ENCODE results near the gene PDGFB. TPM values are rescaled to one million over a fixed set of nuclear protein-coding genes. Genes with fewer than 3 reads are reported as not detected.

PDGFB gene
- total RNA-seq, 1 donor from 2014 or later = 29.8 TPM

GRCh38 chr22:39216143-39216490, 28.7 kb downstream of the PDGFB start:
- DNase-seq (peak; percentile 23), ATAC-seq (peak; percentile 8)
- intact Hi-C loops (cut with DNase I) = no loop called here
- Histone ChIP-seq H3K9me3 (no peaks in the 10 kb centered on the region), H3K4me3 (no peak overlapping the region), H3K27ac (no peak overlapping the region), H3K4me1 (peaks cover under 1% of the 10 kb centered on the region), H3K27me3 (no peaks in the 10 kb centered on the region), H3K36me3 (no peaks in the 10 kb centered on the region)
- TF ChIP-seq, protein P1, sequence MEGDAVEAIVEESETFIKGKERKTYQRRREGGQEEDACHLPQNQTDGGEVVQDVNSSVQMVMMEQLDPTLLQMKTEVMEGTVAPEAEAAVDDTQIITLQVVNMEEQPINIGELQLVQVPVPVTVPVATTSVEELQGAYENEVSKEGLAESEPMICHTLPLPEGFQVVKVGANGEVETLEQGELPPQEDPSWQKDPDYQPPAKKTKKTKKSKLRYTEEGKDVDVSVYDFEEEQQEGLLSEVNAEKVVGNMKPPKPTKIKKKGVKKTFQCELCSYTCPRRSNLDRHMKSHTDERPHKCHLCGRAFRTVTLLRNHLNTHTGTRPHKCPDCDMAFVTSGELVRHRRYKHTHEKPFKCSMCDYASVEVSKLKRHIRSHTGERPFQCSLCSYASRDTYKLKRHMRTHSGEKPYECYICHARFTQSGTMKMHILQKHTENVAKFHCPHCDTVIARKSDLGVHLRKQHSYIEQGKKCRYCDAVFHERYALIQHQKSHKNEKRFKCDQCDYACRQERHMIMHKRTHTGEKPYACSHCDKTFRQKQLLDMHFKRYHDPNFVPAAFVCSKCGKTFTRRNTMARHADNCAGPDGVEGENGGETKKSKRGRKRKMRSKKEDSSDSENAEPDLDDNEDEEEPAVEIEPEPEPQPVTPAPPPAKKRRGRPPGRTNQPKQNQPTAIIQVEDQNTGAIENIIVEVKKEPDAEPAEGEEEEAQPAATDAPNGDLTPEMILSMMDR (IDR thresholded peaks at IDR 0.05) = peak; percentile 1

DNA sequence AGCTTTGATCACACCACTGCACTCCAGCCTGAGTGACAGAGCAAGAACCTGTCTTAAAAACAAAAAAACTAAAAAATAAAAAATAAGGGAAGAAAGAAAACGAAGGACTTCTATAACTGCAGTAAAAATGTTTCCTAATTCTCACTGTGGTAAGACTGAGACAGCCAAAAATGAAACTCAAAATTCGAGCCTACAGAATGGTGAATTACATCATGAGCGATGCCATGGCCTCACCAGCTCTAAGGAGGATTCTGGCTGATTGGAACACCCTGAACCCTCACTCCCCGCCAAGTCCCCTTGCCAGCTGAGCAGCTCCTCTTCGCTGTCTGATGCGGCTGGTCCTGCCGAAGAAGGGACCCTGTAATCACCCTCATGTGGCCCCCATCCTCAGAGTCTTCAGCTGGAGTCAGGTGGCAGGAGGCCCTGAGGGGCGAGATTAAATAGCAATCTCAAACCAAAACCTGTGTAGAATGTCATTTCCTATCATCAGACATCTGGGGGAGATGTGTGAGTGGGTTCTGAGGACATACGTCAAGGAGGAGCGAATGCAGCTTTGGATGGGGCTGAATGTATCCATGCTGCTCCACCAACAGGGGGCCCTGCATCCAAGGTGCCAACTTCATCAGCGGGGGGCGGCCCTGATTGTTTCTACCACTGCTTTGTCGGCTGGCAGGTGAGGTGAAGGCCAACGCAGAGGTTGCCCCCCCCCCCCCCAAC, 29.2 kb downstream of the PDGFB start:
- Histone ChIP-seq H3K4me3 (no peak overlapping the region), H3K4me1 (no peaks in the 10 kb centered on the region), H3K36me3 (no peaks in the 10 kb centered on the region), H3K9me3 (no peaks in the 10 kb centered on the region), H3K27ac (no peak overlapping the region), H3K27me3 (no peaks in the 10 kb centered on the region)
- ATAC-seq (peak; percentile 48), DNase-seq (peak; percentile 49)
- TF ChIP-seq, protein P1 (IDR thresholded peaks at IDR 0.05) = peak; percentile 35
- intact Hi-C loops (cut with DNase I) = no loop called here

- Histone ChIP-seq H3K4me1 (no peaks in the 10 kb centered on the region), H3K27ac (peak overlapping the region; percentile 36), H3K4me3 (no peak overlapping the region), H3K9me3 (no peaks in the 10 kb centered on the region), H3K36me3 (no peaks in the 10 kb centered on the region), H3K27me3 (no peaks in the 10 kb centered on the region)
- ATAC-seq = peak; percentile 56
- intact Hi-C loops (cut with DNase I) = no loop called here
- TF ChIP-seq, protein P1 (IDR thresholded peaks at IDR 0.05) = no peak
- DNase-seq = peak; percentile 4
Measured at GRCh38 chr22:39215070-39215396, 29.7 kb downstream of the PDGFB start.

- Histone ChIP-seq H3K27ac (peak overlapping the region; percentile 36), H3K27me3 (no peaks in the 10 kb centered on the region), H3K4me3 (no peak overlapping the region), H3K9me3 (no peaks in the 10 kb centered on the region), H3K4me1 (no peaks in the 10 kb centered on the region), H3K36me3 (no peaks in the 10 kb centered on the region)
- TF ChIP-seq, protein P1 (IDR thresholded peaks at IDR 0.05) = no peak
- intact Hi-C loops (cut with DNase I) = no loop called here
- peak; percentile 78 for ATAC-seq
- DNase-seq = peak; percentile 36
Measured at GRCh38 chr22:39214383-39215069, 30.3 kb downstream of the PDGFB start.

DNA sequence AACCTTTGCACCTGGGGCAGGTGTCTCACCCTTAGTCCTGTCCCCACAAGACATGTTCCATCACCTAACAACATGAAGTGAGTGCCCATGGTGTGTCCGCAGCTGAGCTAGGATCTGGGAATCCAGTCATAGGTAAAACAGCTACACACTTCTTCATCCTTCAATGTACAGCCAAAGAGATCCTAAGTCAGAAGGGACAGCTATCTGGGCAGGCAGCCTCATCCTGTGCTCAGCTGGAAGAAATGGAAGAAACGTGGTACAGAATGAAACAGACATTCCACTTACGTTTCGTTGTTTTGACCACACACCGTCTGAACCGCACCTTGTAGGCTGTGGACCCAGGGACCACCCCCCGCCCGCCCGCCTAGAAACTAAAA, 30.8 kb downstream of the PDGFB start:
- no peaks in the 10 kb centered on the region for H3K9me3 ChIP-seq
- no peaks in the 10 kb centered on the region for H3K4me1 ChIP-seq
- no peak overlapping the region for H3K27ac ChIP-seq
- H3K36me3 ChIP-seq = no peaks in the 10 kb centered on the region
- no peak overlapping the region for H3K4me3 ChIP-seq
- no peak for ATAC-seq
- no peak for DNase-seq
- intact Hi-C loops (cut with DNase I) = no loop called here
- no peaks in the 10 kb centered on the region for H3K27me3 ChIP-seq
- TF ChIP-seq, protein P1 (IDR thresholded peaks at IDR 0.05) = no peak

All from upper lobe of right lung (tissue), 1 donor.